HG02798 (cell line): ENCODE data around the gene AGPAT2.

Experiments
- ATAC-seq: cut with Tn5 transposase; IDR thresholded peaks from one replicate; pipeline ENCODE4 v1.9.1; 2021; ENCODE audit warnings: mild to moderate bottlenecking; ENCODE audit not compliant: unreplicated experiment, poor library complexity

The AGPAT2 gene

DNA sequence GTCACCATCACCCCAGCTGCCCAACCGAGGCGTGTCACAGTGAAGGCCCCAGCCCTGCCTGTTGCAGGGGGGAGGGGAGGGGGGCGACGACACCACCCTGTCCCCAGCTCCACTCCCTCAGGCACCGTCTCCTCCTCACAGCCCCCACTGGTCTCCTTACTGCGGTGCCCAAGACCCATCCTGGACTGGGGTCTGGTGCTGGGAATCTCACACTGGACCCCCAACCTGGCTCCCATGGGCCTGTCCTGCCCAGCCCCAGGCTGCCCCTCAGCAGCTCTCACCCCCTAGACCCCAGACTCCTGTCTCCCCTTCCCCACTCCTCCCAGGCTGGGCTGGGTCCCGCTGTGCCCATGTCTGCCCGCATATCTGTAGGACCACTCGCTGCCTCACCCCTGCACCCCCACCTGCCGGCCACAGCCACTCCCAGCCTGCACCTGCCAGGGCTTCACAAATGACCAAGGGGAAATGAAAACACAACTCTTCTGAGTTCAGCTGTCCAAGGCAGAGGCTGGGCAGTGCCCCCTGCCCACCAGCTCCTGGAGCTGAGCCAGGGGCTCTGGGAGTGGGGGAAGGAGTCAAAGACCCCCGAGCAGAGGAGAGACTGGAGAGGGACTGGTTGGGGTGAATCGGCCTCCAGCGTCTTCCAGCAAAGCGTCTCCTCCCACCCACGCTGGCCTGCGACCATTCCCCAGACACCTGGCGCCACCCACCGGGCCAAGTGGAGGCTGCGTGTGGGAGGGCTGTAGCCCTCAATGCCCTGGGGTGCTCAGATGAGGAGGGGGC, 57.2 kb downstream of the AGPAT2 start:
- ATAC-seq: no peak

DNA sequence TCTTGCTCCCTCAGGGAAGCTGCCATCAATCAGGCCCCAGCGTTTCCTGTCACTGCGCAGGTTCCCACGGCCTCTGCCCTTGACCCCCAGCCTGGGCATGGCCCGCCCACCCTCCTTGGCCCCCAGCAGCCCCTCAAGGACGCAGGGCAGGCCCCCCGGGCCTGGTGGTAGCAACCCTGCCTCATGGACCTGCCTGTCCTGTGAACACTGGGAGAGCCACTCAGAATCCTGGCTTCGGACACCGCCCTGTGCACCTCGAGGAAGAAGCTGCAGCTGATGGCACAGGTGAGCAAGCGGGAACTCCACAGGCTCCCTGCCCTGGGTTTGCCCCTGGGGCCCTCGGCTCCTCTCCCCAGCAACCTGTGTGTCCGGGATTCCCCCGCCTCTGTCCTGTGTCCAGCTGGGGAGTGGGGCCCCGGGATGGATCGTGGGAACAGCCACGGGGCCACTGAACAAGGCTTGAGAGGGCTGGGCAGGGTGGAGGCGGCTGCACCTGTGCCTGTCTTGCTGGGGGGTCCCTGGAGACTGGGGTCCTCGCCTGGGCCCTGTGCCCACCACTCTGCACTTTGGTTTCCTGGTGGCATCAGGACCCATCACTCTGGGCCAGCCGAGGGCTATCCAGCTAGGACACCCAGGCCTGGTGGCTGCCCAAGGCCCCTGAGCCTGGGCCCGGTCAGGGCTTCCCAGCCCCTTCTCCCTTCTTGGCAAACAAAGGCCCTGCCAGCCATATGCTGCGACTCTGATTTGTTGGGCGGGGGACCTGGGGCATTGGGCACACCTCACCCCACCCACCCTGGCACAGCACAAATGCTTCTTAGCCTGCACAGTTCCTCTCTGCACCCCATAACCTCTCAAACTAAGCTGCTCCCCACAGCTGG, 58.0 kb downstream of the AGPAT2 start:
- ATAC-seq: no peak

DNA sequence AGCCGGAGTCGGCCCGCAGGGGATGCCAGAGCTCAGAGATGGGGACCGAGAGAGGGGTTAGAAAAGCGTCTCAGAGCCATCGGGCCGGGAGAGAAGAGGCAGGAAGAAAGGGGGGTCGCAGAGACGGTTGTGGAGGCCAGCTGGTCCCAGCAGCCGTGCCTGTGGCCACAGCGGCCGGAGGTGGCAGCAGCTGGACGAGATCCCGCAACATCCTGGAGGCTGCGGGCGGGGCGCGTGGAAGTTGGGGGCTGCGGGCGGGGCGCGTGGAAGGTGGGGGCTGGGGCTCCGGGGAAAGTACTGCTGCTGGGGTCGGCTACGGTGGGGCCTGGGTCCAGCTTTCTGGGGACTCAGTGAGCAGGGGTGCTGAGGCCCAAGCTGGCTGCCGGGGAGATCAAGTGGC, 59.0 kb downstream of the AGPAT2 start:
- no peak for ATAC-seq

DNA sequence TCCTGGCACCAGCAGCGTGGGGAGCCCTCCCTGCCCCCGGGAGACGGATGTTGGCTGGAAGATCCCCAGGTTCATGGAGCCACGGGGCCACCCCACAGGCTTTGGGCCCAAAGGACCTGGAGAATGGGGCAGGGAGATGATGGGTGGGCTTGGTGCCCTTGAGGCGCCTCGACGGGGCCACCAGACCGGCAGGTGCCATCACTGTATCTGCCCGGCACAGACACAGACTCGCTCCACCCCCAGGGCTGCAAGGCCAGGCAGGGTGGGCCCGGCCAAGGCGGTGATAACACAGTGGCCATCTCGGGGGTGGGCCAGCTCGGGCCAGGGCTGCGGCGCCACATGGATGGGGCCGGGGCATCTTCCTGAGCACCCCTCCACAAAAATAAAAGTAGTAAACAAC, 59.6 kb downstream of the AGPAT2 start:
- no peak for ATAC-seq

DNA sequence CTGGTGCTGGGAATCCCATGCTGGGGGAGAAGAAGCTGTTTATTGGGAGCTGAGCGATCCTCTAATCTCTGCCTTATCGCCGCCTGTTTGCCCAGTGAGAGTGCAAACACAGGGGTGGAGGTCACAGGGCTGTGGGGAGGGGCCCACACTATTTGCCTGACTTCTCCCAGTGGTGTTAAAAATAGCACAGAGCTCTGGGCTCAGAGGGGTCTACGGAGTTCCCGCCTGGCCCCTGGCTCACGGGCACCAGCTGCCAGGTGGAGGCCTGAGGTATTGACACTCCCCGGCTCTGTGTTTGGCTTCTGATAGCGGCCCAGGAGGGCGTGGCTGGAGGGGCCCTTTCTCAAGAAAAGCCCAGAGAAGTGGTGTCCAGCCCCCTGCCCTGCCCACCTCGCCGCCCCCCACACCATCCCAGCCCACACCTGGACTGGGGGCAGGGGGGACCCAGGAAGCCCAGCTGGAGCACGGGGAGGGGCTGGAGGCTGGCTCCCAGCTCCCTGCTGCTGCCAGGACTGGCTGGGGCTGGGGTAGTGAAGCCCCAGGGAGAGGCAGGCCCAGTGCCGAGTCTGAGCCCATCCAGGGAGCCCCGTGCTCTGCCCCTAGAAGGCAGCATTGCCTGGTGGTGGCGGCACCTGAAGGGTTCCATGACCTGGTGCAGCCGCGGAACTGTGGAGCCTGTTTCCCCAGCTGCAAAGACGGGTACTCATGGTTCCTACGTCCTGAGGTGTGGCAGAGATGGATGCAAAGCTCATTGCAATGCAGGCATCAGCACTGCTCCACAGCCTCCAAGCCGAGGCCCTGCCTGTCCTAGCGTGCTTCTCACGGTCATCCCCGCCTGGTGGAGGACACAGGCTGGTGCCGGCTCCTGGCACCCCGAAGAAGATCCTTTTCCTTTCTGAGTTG, 60.3 kb downstream of the AGPAT2 start:
- no peak for ATAC-seq

DNA sequence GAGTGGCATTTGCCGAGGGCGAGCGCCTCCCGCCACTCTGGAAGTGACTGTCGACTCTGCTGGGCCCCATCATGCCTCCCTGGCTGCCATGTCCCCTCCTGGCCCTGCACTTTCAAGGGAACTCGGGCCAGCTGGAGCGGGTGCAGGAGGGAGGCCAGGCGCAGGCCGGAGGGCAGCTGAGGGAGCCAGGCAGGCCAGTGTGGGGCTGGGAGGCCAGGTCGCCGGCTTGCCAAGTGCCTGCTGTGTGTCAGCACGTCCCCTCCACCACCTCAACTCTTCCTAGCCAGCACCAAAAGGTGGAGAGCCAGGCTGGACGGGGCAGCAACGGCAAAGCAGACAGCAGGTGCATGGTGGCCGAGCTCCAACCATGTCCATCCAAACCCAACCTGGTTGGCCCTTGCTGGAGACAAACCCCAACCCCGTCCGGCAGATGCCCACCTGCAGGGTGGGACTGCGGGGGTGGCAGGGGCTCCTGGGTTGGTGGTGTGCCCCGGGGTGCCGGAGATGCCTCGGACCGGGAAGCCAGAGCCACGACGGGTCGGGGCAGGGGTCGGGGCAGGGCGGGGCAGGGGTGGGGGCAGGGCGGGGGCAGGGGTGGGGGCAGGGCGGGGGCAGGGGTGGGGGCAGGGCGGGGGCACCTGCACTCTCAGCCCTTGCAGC, 61.1 kb downstream of the AGPAT2 start:
- no peak for ATAC-seq

DNA sequence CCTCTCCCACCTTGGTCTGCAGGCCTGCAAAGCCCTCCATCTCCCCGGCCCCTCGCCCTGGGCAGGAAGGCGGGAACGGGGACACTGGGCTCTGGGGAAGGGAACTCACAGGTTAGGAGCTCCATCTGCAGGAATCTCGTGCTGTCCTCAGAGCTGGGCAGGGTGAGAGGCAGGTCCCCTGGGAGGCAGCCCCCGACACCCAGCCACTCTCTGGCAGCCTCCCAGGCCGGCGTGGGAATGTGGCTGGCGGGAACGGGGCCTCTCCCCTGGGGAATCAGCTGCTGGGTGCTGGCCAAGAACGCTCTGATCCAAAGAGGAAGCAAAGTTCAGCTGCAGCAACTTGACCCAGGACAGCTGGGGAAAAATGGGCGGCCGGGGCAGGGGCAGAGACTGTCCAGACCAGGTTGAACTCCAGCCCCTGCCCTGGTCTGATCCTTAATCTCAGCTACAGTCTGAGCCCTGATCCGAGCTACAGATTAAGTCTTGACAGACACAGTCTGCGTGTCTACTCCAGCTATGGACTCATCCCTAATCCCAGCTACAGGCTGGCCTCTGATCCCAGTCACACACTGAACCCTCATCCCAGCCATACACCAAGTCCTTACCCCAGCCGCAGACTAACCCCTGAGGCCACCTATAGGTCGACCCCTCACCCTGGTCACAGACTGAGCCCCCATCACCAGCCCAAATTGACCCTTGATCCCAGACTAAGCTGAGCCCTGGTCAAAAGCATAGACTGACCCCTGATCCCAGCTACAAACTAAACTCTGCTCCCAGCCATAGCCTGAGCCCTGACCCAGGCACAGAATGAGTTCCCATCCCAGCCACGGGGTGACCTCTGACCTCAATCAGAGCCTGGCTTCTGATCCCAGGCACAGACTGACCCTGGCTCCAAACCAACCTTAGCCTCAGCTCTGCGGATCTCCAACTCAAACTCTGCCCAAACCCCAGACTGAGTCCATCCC, 61.9 kb downstream of the AGPAT2 start:
- no peak for ATAC-seq

DNA sequence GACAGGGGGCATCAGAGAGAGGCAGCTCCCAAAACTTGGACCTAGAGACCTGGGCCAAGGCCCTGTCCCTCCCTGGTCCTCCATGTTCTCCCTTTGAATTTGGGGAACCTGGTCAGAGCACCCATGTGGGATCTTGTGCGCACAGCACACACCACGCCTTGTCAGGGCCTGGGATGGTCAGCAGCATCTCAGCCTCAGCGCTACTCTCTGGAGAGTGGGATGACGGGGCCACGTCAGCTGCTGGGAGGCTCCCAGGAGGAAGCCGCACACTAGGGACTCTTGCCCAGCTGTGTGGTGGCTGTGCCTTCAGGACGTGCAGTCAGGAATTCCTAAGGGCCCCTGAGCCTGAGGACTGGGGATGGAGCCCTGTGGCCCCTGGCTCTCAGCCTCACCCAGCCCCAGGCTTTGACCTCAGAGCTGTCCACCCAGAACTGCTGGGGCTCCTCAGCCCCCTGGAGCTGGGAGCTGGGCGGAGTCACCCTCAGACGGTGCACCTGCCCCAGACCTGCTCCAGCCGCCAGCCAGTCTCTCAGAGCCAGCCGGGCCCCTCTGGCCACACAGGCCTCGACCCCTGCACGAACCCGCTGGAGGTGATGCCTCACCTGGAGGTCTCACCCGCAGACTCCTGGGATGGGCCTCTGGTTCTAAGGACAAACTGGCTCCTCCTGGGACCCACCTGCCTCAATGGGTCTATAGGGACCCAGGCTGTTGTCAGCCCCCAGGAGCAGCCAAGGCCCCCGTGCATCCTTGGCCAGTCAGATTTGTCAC, 62.9 kb downstream of the AGPAT2 start:
- no peak for ATAC-seq

DNA sequence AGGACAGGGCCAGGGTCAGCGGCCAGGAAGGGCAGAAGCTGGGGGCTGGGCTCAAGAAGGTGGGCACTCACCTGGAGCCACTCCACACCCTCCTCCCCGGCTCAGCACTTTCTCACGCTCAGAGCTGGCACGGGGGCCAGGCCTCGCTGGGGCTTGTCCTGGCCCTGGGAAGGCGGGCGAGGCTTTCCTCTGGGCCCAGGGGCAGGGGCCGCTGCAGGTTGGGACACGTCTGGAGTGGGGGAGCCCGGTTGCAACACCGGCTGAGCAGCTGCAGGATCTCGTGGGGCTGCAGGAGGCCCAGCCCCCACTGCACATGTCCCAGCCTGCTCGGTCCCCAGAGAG, 63.4 kb downstream of the AGPAT2 start:
- ATAC-seq: no peak
